Muscle layer of duodenum (tissue), 2 donors: ENCODE data around the gene CRTC2.
"Not testable (repeated sequence)": the region's sequence is repeated elsewhere in the genome, so short reads cannot be mapped to it uniquely, and the experiment has no call there.

Experiments
- H3K27ac ChIP-seq: one replicate; pipeline ENCODE4 v1.7.0; 2013; ENCODE audit warnings: mild to moderate bottlenecking, low read length
- H3K27me3 ChIP-seq: one replicate; pipeline ENCODE4 v1.7.0; 2013; ENCODE audit warnings: low read depth, mild to moderate bottlenecking, control low read depth, low read length
- H3K36me3 ChIP-seq, 2 donors: one replicate each; pipeline ENCODE4 v1.7.0; 2013; ENCODE audit warnings: low read length in 2 of 2, control low read depth in 1 of 2, mild to moderate bottlenecking in 1 of 2; ENCODE audit not compliant: insufficient read depth in 2 of 2, control insufficient read depth in 1 of 2
- H3K4me1 ChIP-seq, 2 donors: one replicate each; pipeline ENCODE4 v1.7.0; 2013; ENCODE audit warnings: low read length in 2 of 2, mild to moderate bottlenecking in 2 of 2, control low read depth in 1 of 2, moderate library complexity in 1 of 2; ENCODE audit not compliant: insufficient read depth in 2 of 2, control insufficient read depth in 1 of 2
- H3K4me3 ChIP-seq, 2 donors: one replicate each; pipeline ENCODE4 v1.7.0; 2013; ENCODE audit warnings: low read length in 2 of 2, low read depth in 1 of 2, mild to moderate bottlenecking in 1 of 2
- H3K9me3 ChIP-seq, 2 donors: one replicate each; pipeline ENCODE4 v1.7.0; 2013; ENCODE audit warnings: low read length in 2 of 2, control low read depth in 1 of 2, mild to moderate bottlenecking in 1 of 2; ENCODE audit not compliant: control insufficient read depth in 1 of 2
- donor health status: healthy.

CRTC2 gene

DNA sequence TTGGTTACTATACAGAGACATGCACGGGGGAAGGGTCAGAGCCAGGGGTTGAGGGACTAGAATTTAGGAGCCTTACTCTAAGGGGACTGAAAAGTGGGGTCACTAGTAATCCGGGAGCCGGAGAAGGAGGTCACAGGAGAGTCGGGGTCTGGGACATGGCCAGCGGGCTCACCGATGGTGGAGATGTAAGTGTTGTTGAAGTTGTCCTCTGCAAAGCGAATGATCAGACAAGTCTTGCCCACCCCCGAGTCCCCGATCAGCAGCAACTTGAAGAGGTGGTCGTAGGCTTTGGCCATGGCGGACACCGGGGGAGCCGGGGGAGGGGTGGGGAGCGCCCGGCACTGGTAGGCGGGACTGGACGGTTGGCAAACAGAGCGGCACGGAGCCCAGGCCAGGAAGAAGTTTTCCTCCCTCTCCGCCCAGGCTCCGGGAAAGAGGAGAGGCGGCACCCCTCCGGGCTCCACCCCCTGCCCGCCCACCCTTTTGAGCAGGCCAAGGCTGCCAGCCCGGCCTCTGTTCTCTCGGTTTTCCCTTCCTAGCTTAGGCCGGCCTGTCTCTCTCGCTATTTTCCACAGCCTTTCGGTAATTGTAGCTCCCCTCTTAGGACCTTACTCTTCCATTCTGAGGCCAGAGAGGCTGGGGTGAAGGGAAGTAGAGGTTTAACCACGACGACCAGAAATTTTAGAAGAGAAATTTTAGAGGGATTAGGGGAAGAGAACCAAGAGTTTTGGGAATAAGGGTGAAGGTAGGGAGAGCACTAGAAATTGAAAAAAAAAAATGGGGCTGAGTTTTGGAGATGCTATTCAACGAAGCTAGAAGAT lies 27.7 kb upstream of the CRTC2 start, which contains the start of gene RAB13:
RAB13 (minus strand) TSS at position 399 of the 821 bp plus-strand sequence; CDS start at position 296, 103 bp downstream.
- Histone ChIP-seq H3K36me3 (peaks cover 3 to 18% of the 10 kb centered on the region in 2 donors), H3K4me3 (peak within 1 kb of the TSS; percentile 72 to 88), H3K4me1 (peaks cover 10 to 20% of the 10 kb centered on the region in 2 donors), H3K9me3 (no peaks in the 10 kb centered on the region), H3K27ac (peak within 1 kb of the TSS; percentile 96), H3K27me3 (no peaks in the 10 kb centered on the region)

DNA sequence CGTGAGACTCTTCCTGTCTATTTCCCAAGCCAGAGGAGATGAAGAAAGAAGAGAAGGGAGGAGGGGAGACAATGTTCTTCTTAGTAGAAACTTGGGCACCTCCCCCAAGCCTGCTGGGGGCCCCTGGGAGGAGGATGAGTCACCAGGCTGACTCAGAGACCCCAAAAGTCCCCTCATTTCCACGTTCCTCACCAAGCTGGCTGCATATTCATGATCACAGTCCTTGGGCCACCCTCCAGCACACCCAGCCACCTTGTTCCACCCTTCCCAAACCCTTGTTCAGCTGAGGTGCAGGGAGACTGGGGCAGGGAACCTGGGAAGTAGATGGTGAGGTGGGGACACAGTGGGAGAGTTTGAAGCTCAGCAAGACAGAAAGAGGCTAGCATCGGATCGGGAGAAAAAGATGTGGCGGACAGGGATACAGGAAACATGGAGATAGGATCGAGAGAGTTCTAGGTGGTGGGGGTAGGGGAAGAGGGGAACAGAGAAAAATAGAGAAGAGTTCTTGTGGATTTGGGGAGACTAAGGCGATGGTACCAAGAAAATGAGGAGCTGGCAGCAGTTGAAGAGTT lies 27.0 kb upstream of the CRTC2 start:
- H3K27ac ChIP-seq: peak overlapping the region; percentile 96
- peak overlapping the region; percentile 72 to 88 for H3K4me3 ChIP-seq
- H3K9me3 ChIP-seq: no peaks in the 10 kb centered on the region
- no peaks in the 10 kb centered on the region for H3K27me3 ChIP-seq
- peaks cover 4 to 18% of the 10 kb centered on the region in 2 donors for H3K36me3 ChIP-seq
- H3K4me1 ChIP-seq: peaks cover 10 to 20% of the 10 kb centered on the region in 2 donors

DNA sequence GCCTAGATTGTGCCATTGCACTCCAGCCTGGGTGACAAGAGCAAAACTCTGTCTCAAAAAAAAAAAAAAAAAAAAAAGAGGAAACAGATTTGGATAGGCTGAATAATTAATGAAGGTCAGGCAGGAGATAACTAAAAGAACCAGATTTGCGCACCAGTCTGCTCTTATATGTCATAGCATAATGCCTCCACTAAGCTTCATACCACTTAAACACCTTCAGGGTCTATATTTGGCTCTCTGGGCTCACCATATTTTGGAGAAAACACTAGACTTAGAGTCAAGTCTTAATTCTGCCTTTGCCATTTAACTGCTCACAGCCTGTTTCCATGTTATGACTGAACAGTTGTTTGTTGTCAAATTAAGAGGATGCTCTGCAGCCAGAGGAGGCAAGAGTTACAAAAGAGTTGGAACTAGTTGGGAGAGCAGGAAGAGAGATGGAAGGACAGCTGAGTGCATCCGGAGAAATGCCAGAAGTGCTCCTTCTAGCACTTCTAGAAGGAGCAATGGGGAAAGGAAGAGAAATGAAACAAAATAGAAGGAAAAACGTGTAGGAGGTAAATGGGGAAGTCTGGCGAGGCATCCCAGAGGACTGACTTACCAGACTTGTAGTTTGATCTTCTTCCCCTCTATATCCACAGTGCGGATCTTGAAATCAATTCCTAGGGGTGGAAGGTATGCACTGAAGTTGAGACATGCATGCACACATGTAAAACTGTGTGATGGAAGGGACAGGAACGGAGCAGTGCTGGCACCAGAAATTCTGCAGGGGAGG lies 25.9 kb upstream of the CRTC2 start:
- Histone ChIP-seq H3K27ac (peak overlapping the region; percentile 96), H3K27me3 (no peaks in the 10 kb centered on the region), H3K4me1 (peaks cover 10 to 20% of the 10 kb centered on the region in 2 donors), H3K9me3 (no peaks in the 10 kb centered on the region), H3K4me3 (peak overlapping the region; percentile 72 to 88), H3K36me3 (peaks cover 4 to 18% of the 10 kb centered on the region in 2 donors)

DNA sequence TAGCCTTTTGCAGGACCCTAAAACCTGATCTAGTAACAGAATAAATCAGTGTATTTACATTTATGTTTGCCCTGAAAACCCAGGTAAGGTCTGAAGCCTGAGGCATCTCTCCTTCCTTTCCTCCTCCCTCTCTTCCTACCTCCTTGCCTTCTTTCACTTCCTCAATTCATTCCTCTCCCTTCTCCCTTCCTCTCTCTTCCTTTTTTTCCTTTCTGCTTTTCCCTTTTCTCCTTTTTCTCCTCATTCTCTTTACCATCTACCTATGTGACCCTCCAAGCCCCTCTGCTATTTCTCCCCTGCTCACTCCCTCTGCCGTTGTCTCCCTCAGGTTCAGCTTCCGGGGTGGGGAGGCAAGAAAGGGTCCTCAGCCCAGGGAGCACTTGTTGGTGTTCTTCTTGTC lies 23.3 kb upstream of the CRTC2 start:
- H3K4me3 ChIP-seq, H3K27me3 ChIP-seq, H3K27ac ChIP-seq, H3K9me3 ChIP-seq: not testable (repeated sequence)
- H3K4me1 ChIP-seq: peaks cover 10 to 28% of the 10 kb centered on the region in 2 donors
- H3K36me3 ChIP-seq: peaks cover 4 to 18% of the 10 kb centered on the region in 2 donors

DNA sequence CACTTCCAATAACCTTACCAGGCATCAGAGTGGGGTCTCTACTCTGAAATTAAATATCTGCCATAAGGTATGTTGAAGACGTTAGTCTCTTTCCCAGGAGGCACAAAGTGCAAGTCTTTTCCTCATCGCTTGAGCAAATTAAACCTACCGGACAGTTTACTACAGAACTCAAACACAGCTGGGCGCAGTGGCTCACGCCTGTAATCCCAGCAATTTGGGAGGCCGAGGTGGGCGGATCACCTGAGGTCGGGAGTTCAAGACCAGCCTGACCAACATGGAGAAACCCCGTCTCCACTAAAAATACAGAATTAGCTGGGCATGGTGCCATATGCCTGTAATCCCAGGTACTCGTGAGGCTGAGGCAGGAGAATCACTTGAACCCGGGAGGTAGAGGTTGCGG lies 20.7 kb upstream of the CRTC2 start:
- not testable (repeated sequence) for H3K27me3 ChIP-seq, H3K9me3 ChIP-seq, H3K27ac ChIP-seq, H3K4me3 ChIP-seq
- peaks cover 14 to 23% of the 10 kb centered on the region in 2 donors for H3K36me3 ChIP-seq
- peaks cover 12 to 26% of the 10 kb centered on the region in 2 donors for H3K4me1 ChIP-seq

DNA sequence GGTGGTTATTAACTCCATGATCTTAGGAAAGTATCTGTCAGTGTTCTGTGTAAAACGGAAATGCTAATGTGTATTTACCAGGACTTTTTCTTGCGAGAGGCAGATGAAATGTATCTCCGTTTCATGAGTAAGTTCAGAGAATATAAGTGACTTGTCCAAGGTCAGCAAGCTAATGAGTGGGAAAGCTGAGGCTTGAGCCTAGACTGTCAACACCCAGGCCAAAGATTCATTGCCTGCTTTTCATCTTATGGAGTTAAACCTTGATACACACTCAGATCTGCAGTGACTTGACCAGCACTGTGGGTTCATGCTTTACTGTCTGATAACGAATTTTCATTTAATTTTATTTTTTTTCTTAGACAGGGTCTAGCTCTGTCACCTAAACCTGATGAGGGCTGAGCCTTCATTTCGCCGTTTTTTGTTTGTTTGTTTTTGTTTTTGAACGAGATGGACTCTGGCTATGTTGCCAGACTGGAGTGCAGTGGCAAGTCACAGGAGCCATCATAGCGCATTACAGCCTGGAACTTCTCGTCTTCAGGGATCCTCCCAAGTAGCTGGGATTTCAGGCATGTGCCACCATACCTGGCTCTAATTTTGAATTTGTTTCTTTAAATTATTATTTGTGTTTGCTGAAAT lies 20.0 kb upstream of the CRTC2 start:
- Histone ChIP-seq H3K4me1 (peaks cover 12 to 24% of the 10 kb centered on the region in 2 donors), H3K9me3 (no peaks in the 10 kb centered on the region), H3K27ac (peak overlapping the region; percentile 90), H3K4me3 (peak overlapping the region; percentile 90 to 92), H3K27me3 (no peaks in the 10 kb centered on the region), H3K36me3 (peaks cover 21 to 29% of the 10 kb centered on the region in 2 donors)

DNA sequence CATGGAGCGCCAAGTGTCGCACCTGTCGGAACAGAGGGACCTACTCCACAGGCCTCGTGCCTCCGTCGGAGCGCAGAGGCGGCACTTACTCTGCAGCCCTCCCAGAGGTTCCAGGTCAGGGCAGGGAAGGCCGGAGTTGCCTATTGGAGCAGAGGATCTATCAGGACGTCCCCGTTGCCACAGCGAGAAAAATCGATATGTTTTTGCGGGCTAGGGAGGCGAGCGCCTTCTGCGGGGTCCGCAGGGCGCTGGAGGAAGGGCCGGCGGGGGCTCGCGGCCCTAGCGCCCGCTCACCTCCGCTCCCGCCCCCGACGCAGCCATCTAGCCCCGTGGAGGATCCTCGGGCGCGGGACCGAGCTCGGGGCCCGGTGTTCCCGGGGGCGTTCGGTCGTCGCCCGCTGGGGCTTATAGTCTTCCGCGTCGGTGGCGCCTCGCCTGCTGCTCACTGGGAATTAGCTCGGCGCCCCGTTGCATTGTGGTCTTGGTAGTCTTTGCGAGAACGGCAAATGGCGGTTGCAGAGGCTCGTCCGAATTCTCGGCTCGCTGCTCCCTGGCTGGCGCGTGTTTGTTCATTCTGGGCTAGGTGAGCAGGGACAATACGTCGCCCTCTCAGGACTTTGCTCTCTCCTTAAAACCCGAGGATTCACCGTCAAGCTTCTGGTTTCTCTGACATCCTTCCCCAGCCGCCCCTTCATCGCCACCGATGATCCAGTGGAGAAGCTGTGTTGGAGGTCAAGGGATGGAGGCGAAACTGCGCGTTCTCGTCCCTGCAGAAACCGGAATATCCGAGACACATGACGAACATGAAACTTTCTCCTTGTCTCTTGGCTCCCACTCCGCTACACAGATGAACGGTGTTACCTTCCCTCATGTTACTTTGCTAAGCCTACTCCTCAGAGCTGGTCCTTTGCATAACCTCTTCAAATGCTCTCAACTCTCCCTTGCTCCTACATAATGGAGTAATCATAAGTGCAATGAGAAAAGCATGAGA lies 19.1 kb upstream of the CRTC2 start, which contains the start of gene JTB:
JTB (minus strand) TSS at position 425 of the 991 bp plus-strand sequence; CDS start at position 3, 422 bp downstream.
- H3K4me1 ChIP-seq: peaks cover 12 to 24% of the 10 kb centered on the region in 2 donors
- H3K4me3 ChIP-seq: peak within 1 kb of the TSS; percentile 90 to 92
- H3K36me3 ChIP-seq: peaks cover 26 to 30% of the 10 kb centered on the region in 2 donors
- no peaks in the 10 kb centered on the region for H3K27me3 ChIP-seq
- H3K27ac ChIP-seq: peak within 1 kb of the TSS; percentile 90
- H3K9me3 ChIP-seq: no peaks in the 10 kb centered on the region

DNA sequence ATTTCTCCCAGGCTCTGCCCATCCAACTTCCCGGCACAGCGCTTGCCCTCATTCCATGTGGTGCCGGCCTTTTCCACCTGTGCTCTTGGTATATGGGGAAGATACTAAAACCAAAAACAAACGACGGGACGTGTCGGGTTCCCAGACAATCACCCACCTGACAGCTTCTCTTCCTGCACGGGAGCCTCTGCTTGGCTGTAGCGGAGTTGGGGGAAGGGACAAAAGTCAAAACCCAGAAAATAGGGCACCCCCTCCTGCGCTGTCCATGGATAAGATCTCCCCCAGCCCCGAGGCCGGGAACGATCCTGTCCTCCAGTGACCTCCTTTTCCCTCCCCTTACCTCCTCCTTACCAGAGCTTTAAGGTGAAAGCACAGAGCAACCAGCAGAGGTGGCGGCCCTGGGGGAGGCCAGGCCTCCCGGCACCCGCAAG lies 18.4 kb upstream of the CRTC2 start:
- peaks cover 26% of the 10 kb centered on the region in 2 donors for H3K36me3 ChIP-seq
- peak overlapping the region; percentile 90 to 92 for H3K4me3 ChIP-seq
- H3K27me3 ChIP-seq: no peaks in the 10 kb centered on the region
- H3K9me3 ChIP-seq: no peaks in the 10 kb centered on the region
- peaks cover 12 to 24% of the 10 kb centered on the region in 2 donors for H3K4me1 ChIP-seq
- peak overlapping the region; percentile 90 for H3K27ac ChIP-seq

DNA sequence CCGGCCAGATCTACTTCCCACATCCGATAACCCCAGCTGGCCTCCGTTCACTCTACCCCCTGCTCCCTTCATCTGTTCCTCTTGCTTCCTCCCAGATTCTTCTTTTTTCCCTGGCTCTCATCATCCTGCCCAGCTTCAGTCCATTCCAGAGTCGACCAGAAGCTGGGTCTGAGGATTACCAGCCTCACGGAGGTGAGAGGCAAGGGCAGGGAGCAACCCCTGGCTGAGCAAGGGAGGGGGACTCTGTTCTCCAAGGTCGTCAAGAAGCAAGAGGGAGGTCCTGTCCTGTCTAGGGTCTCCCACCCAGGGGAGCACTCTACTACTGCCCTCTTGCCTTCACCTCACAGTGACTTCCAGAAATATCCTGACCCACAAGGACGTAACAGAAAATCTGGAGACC lies 15.1 kb upstream of the CRTC2 start:
- Histone ChIP-seq H3K27ac (no peak overlapping the region), H3K36me3 (peaks cover 22 to 24% of the 10 kb centered on the region in 2 donors), H3K27me3 (no peaks in the 10 kb centered on the region), H3K4me1 (peaks cover 12 to 26% of the 10 kb centered on the region in 2 donors), H3K4me3 (no peak overlapping the region), H3K9me3 (no peaks in the 10 kb centered on the region)

DNA sequence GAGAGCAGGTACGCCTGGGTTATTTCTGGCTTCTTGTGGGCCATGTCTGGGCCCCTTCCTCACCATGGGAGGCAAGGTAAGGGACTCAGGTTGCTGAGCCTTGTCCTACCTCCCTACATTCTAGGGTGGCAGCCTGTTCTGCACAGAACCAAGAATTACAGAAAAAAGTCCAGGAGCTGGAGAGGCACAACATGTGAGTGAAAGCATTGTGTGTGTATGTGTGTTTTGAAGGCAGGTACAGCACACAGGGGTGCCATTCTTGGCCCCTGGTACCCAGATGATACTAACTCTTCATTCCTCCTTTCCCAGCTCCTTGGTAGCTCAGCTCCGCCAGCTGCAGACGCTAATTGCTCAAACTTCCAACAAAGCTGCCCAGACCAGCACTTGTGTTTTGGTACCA lies 14.7 kb upstream of the CRTC2 start:
- H3K9me3 ChIP-seq: no peaks in the 10 kb centered on the region
- peaks cover 22 to 24% of the 10 kb centered on the region in 2 donors for H3K36me3 ChIP-seq
- H3K4me3 ChIP-seq: no peak overlapping the region
- peaks cover 12 to 26% of the 10 kb centered on the region in 2 donors for H3K4me1 ChIP-seq
- no peak overlapping the region for H3K27ac ChIP-seq
- H3K27me3 ChIP-seq: no peaks in the 10 kb centered on the region
